Suprapubic skin (tissue), 4 donors: ENCODE results near the gene PLXNA2.

Experiments
- POLR2A ChIP-seq, 2 donors: fragments of 450-650 bp; IDR thresholded peaks; one replicate each; pipeline ENCODE4 v1.6.1; 2017; ENCODE audit warnings: antibody characterized with exemption in 2 of 2, mild to moderate bottlenecking in 2 of 2, moderate library complexity in 2 of 2
- POLR2AphosphoS5 ChIP-seq, 3 donors: sonication (generic); formaldehyde crosslinking; IDR thresholded peaks; one replicate each; pipeline ENCODE4 v1.6.1; 2017; ENCODE audit warnings: antibody characterized with exemption in 3 of 3
- TF ChIP-seq, protein P1 (sequence below), 2 donors: fragments of 200-600 bp in 1 of 2; fragments of 450-650 bp in 1 of 2; sonication (generic) in 1 of 2; IDR thresholded peaks; one replicate each; pipeline ENCODE4 v1.5.1; 2016 to 2019; ENCODE audit warnings: antibody characterized with exemption in 2 of 2, mild to moderate bottlenecking in 1 of 2, moderate library complexity in 1 of 2

GRCh38 chr1:208002078-208002477 lies 242.1 kb downstream of the PLXNA2 start:
- TF ChIP-seq, protein P1, sequence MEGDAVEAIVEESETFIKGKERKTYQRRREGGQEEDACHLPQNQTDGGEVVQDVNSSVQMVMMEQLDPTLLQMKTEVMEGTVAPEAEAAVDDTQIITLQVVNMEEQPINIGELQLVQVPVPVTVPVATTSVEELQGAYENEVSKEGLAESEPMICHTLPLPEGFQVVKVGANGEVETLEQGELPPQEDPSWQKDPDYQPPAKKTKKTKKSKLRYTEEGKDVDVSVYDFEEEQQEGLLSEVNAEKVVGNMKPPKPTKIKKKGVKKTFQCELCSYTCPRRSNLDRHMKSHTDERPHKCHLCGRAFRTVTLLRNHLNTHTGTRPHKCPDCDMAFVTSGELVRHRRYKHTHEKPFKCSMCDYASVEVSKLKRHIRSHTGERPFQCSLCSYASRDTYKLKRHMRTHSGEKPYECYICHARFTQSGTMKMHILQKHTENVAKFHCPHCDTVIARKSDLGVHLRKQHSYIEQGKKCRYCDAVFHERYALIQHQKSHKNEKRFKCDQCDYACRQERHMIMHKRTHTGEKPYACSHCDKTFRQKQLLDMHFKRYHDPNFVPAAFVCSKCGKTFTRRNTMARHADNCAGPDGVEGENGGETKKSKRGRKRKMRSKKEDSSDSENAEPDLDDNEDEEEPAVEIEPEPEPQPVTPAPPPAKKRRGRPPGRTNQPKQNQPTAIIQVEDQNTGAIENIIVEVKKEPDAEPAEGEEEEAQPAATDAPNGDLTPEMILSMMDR (IDR thresholded peaks at IDR 0.05) = no peak
- TF ChIP-seq POLR2A (IDR thresholded peaks at IDR 0.05) (no peak), POLR2AphosphoS5 (IDR thresholded peaks at IDR 0.05) (no peak)
